ENCODE measurements around the gene PRKCH.
A peak's percentile ranks its signal among the peaks of the same experiment; 100 is the strongest.
"Not testable (repeated sequence)": the region's sequence is repeated elsewhere in the genome, so short reads cannot be mapped to it uniquely, and the experiment has no call there.

PRKCH gene

GRCh38 chr14:61308198-61308597, 13.2 kb upstream of the PRKCH start:
- DNase-seq (ENCODE audit: low read depth in 3 of 3), result no peak

- DNase-seq (ENCODE audit: low read depth in 3 of 3), result not testable (repeated sequence)
Measured at GRCh38 chr14:61308701-61309100, 12.7 kb upstream of the PRKCH start.

DNA sequence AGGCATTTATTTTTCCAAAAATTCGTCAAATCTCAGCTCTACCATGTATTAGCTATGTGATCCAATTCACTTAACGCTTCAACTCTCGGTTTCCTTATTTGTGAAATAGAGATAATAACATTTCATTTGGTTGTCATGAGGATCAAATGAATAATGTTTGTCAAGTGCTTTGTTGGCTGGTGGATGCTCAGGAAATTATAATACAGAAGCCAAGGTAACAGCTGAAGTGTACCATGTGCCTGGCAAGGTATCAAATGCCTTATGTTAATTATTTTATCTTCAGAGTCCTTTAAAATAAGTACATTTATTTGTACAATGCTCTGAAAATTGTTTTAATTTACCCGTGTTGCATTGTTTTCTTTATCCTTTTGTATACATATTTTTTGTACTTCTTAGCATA, 6.1 kb upstream of the PRKCH start:
- no peak for DNase-seq (ENCODE audit: low read depth in 3 of 3)

- DNase-seq (ENCODE audit: low read depth in 3 of 3), result no peak
Measured at GRCh38 chr14:61319086-61319485, 2.3 kb upstream of the PRKCH start.

- DNase-seq (ENCODE audit: low read depth in 3 of 3), result no peak
Measured at GRCh38 chr14:61319706-61320105, 1.7 kb upstream of the PRKCH start.

DNA sequence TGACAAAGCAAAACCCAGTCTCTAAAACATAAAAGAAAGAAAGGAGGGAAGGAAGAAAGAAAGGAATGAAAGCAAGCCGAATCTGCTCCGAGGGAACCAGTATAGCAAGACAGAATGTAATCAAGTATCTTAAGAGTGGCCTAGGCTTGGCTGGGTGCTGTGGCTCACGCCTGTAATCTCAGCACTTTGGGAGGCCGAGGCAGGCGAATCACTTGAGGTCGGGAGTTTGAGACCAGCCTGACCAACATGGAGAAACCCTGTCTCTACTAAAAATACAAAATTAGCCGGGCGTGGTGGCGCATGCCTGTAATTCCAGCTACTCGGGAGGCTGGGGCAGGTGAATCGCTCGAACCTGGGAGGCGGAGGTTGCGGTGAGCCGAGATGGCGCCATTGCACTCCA, 1.2 kb upstream of the PRKCH start:
- not testable (repeated sequence) for DNase-seq (ENCODE audit: low read depth in 3 of 3)

GRCh38 chr14:61320806-61321384, 484 bp upstream of the PRKCH start:
- no peak for DNase-seq (ENCODE audit: low read depth in 3 of 3)

DNA sequence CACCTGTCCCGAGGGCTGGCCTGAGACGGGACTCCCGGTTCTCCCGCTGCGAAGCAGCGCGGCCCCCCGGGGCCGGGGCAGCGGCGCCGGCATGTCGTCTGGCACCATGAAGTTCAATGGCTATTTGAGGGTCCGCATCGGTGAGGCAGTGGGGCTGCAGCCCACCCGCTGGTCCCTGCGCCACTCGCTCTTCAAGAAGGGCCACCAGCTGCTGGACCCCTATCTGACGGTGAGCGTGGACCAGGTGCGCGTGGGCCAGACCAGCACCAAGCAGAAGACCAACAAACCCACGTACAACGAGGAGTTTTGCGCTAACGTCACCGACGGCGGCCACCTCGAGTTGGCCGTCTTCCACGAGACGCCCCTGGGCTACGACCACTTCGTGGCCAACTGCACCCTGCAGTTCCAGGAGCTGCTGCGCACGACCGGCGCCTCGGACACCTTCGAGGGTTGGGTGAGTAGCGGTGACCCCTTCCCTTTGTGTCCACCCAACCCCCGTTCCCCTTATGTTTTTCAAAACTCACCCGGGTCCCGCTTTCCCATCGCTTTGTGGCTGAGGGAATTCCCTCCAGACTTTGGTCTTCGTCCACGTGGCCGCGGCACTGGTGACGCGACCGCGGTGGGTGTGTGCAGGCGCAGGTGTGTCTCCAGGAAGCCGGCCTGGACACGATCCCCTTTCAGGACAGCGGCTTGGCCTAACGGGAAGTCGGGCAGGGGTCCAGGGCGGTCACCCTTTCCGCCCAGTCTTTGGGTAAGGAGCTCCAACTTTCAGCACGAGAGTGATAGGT, 826 bp downstream of the PRKCH start:
- DNase-seq (ENCODE audit: low read depth in 3 of 3), result peak in 1 of 3 experiments; percentile 37

- DNase-seq (ENCODE audit: low read depth in 3 of 3), result peak in 1 of 3 experiments; percentile 39
Measured at GRCh38 chr14:61322799-61323290, 1.5 kb downstream of the PRKCH start.

DNA sequence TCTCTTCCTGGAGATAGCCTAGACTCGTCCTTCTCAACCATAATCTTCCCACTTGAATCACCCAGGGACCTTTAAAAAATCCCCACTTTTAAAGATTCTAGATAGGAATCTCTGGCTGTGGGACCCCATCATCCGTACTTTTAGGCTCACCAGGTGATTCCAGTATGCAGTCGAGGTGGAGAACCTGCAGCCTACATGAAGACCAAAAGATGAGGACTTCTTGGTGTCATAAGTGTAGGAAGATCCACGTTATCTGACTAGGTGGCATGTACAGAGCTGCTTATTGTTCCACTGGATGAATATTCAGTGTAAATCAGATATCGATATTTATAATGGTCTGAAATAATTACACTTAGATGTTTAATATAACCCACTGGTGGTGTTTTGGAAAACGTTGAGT, 2.6 kb downstream of the PRKCH start:
- DNase-seq (ENCODE audit: low read depth in 3 of 3), result no peak

DNA sequence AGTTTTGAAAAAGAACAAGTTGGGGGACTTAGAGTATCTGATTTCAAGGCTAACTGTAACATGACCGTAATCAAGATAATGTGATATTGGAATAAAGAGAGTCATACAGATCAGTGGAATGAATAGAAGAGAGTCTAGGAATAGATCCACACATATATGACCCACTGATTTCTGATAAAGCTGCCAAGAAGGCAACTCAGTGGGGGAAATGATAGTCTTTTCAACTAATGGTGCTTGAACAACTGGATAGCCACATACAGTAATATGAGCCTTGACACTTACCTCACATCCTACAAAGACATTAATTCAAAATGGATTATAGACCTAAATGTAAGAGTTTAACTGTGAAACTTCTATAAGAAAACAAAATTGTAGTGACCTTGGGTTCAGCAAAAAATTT, 3.8 kb downstream of the PRKCH start:
- DNase-seq (ENCODE audit: low read depth in 3 of 3), result no peak

- no peak for DNase-seq (ENCODE audit: low read depth in 3 of 3)
Measured at GRCh38 chr14:61326146-61326545, 4.8 kb downstream of the PRKCH start.

- no peak for DNase-seq (ENCODE audit: low read depth in 3 of 3)
Measured at GRCh38 chr14:61326847-61327246, 5.5 kb downstream of the PRKCH start.

DNA sequence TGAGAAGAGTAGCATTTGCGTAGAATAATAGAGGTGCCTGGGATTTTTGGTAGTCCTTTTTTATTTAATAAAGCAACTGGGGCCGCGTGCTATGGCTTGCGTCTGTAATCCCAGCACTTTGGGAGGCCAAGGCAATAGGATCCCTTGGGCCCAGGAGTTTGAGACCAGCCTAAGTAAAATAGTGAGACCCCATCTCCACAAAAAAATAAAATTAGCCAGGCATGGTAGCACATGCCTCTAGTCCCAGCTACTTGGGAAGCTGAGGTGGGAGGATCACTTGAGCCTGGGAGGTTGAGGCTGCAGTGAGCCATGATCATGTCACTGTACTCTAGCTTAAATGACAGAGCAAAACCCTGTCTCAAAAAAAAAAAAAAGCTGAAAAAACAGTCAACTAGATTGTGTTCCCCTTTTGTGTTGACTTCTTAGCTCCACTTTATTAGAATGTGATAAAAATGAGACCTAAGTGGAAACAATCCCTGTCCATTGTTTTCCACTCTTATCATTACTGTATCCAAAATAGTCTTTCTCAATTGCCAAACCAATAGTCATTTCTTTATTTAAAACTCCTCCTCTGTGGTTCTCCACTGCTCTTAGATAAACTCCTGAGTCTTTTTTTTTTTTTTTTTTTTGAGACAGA, 7.4 kb downstream of the PRKCH start:
- DNase-seq (ENCODE audit: low read depth in 3 of 3), result no peak

DNA sequence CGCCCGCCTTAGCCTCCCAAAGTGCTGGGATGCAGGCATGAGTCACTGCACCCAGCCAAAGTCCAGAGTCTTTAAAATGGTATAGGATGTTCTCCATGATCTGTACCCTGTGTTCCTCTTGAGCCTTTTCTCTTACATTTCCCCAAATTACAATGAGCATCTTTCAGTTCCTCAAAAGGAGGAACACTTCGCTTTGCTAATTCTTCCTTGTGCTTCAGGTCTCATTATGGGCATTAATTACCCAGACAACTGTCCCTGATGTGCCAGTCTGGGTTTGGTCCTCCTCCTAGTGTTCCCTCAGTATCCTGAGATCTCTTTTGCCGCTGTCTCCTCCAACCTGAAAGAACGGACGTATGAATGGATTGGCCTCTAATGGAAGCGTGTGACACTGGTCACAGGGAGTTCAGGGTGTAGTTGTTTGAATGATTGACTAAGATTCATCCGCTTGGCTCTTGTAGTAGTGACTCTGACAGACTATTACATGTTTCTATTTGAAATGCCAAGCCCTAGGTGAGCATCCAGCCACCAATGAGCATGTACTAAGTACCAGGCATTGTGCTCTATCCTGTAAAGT, 8.2 kb downstream of the PRKCH start:
- no peak for DNase-seq (ENCODE audit: low read depth in 3 of 3)

- no peak for DNase-seq (ENCODE audit: low read depth in 3 of 3)
Measured at GRCh38 chr14:61330511-61330910, 9.1 kb downstream of the PRKCH start.

DNA sequence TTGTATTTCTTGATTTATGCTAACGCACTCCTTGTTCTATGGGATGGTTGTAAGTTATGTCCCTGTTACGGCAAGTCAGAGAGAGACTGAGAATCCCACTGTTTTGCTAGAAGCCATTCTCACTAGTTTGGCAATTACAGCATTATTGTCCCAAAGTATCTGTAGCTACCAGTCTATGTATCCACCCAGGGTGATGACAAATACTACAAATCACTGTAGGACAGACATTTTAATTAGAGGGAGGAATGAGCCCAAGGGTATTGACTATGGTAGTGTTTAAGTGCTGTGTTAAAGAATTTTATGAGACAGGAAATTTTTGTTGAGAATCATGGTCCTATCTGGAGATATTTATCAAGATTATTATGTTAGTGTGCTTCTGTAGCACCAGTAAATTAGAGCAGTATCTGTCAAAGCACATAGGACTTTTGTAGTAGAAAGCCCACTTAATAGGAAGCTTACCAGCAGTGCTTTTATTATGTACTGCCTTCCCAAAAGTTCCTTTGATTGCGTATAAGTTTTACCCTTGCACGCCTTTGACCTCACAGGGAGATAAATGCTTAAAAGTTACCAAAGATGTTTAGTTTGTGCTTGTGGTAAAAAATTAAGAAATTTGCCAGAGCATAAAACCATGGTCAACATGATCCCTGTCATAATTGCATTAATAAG, 10.7 kb downstream of the PRKCH start:
- no peak for DNase-seq (ENCODE audit: low read depth in 3 of 3)

GRCh38 chr14:61332658-61333029, 11.3 kb downstream of the PRKCH start:
- DNase-seq (ENCODE audit: low read depth in 3 of 3), result no peak

DNA sequence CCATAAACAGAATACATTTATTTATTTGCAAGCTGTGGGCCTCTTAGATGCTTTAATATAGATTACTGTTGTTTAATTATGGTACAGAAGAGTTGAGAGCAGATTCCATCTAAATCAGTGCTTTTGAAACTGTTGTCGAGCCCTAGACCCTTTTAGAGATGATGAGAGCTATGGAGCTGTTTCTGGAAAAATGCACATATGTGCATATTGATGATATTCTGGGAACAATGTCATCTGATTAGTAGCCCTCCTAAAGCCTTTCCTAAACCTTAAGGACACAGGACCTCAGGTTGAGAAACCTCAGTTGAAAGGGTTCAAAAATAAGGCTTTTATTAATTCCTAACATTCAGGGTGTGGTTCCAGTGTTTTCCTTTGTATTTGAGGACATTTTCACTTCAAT, 11.7 kb downstream of the PRKCH start:
- no peak for DNase-seq (ENCODE audit: low read depth in 3 of 3)

- no peak for DNase-seq (ENCODE audit: low read depth in 3 of 3)
Measured at GRCh38 chr14:61334197-61334701, 12.9 kb downstream of the PRKCH start.

DNA sequence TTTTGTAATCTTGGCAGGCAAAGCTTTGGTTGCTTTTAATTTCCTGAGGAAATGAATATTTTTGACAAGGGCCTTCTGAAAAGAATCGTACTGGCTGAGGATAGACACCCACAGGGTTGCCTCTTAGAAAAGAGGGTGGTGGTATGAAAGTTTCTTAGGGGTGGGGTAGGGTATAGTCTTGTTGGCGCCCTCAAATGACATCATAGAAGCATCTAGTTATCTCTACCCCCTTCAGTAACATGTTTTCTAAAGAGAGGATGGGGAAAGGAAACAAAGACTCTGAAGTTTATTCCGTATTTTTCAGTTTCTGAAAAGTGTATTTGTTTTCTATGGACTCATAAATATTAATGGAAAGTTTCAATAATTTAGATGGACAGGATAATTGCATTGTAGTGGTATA, 13.7 kb downstream of the PRKCH start:
- no peak for DNase-seq (ENCODE audit: low read depth in 3 of 3)
